Suprapubic skin (tissue), 4 donors: ENCODE data around the gene NT5C3B.

ENCODE experiments used
- CTCF ChIP-seq, 2 donors: fragments of 200-600 bp in 1 of 2; fragments of 450-650 bp in 1 of 2; sonication (generic) in 1 of 2; IDR thresholded peaks; one replicate each; pipeline ENCODE4 v1.5.1; 2016 to 2019; ENCODE audit warnings: antibody characterized with exemption in 2 of 2, mild to moderate bottlenecking in 1 of 2, moderate library complexity in 1 of 2
- POLR2A ChIP-seq, 2 donors: fragments of 450-650 bp; IDR thresholded peaks; one replicate each; pipeline ENCODE4 v1.6.1; 2017; ENCODE audit warnings: antibody characterized with exemption in 2 of 2, mild to moderate bottlenecking in 2 of 2, moderate library complexity in 2 of 2
- POLR2AphosphoS5 ChIP-seq, 3 donors: sonication (generic); formaldehyde crosslinking; IDR thresholded peaks; one replicate each; pipeline ENCODE4 v1.6.1; 2017; ENCODE audit warnings: antibody characterized with exemption in 3 of 3

DNA sequence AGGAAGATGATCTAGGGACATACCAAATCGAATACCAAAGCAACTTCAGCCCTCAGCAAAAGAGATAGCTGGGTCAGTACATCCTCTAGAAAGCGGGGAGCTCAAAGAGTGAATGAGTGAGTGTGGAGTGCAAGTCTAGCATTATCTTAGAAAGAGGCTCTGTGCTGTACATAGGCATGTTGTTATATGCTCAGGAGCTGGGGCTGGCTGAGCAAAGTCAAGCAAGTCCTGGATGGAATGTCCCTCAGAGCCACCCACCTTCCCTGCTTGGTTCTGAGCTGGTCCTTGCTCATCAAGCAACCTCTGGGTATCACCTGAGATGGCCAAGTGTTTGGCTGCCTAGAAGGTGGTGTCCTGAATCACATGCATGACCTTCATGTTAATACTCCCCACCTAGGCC is 34.1 kb upstream of the NT5C3B start:
- TF ChIP-seq POLR2A (IDR thresholded peaks at IDR 0.05) (no peak), CTCF (IDR thresholded peaks at IDR 0.05) (no peak), POLR2AphosphoS5 (IDR thresholded peaks at IDR 0.05) (no peak)
